ENCODE data around the gene THNSL1. TPM values are rescaled to one million over a fixed set of nuclear protein-coding genes. Genes with fewer than 3 reads are reported as not detected.

THNSL1 gene
- total RNA-seq, 4 donors from 2014 or later: 1.3 to 17.2 (median 5.1) TPM

- no peaks in the 10 kb centered on the region for H3K36me3 ChIP-seq
- DNase-seq: no peak
- no peaks in the 10 kb centered on the region for H3K27me3 ChIP-seq
- intact Hi-C loops (cut with DNase I; ENCODE audit: low total_unique reads): no loop called here
- TF ChIP-seq CTCF (IDR thresholded peaks at IDR 0.05) (no peak), POLR2A (IDR thresholded peaks at IDR 0.05) (no peak)
- H3K4me1 ChIP-seq: no peaks in the 10 kb centered on the region
- no peak overlapping the region for H3K27ac ChIP-seq
- H3K4me3 ChIP-seq: no peak overlapping the region
- H3K9me3 ChIP-seq: no peaks in the 10 kb centered on the region
Observed at GRCh38 chr10:25056726-25057125, 40.3 kb downstream of the THNSL1 start.

GRCh38 chr10:25057886-25058285 is 41.5 kb downstream of the THNSL1 start:
- no peaks in the 10 kb centered on the region for H3K9me3 ChIP-seq
- DNase-seq: no peak
- no peaks in the 10 kb centered on the region for H3K4me1 ChIP-seq
- TF ChIP-seq POLR2A (IDR thresholded peaks at IDR 0.05): no peak
- no peak for TF ChIP-seq CTCF (IDR thresholded peaks at IDR 0.05)
- H3K27me3 ChIP-seq: no peaks in the 10 kb centered on the region
- H3K4me3 ChIP-seq: no peak overlapping the region
- intact Hi-C loops (cut with DNase I; ENCODE audit: low total_unique reads): no loop called here
- no peaks in the 10 kb centered on the region for H3K36me3 ChIP-seq
- no peak overlapping the region for H3K27ac ChIP-seq

DNA sequence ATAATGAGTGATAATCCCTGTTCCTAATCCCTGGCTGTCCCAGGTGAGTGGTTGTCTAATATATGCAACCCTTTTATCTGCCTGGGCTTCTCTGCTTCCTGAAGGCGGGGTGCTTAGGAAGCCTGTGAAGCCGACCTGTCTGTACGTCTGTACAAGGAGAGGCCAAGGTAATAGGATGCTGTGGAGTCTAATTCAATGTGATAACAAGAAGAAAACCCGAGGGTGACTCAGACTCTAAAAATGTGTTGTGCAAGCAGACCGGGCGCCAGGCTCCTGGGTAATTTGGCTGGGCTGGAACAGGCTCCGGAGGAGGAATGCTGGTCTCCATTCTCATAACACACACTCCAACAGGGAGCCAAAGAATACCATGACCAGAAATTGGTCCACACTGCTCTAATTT is 43.6 kb downstream of the THNSL1 start:
- Histone ChIP-seq H3K36me3 (no peaks in the 10 kb centered on the region), H3K4me3 (no peak overlapping the region), H3K4me1 (no peaks in the 10 kb centered on the region), H3K9me3 (no peaks in the 10 kb centered on the region), H3K27ac (no peak overlapping the region), H3K27me3 (no peaks in the 10 kb centered on the region)
- intact Hi-C loops (cut with DNase I; ENCODE audit: low total_unique reads): no loop called here
- no peak for TF ChIP-seq CTCF (IDR thresholded peaks at IDR 0.05)
- no peak for TF ChIP-seq POLR2A (IDR thresholded peaks at IDR 0.05)
- DNase-seq: peak; percentile 18 to 42

GRCh38 chr10:25061125-25061524 is 44.7 kb downstream of the THNSL1 start:
- Histone ChIP-seq H3K27ac (no peak overlapping the region), H3K27me3 (no peaks in the 10 kb centered on the region), H3K36me3 (no peaks in the 10 kb centered on the region), H3K9me3 (no peaks in the 10 kb centered on the region), H3K4me3 (no peak overlapping the region), H3K4me1 (no peaks in the 10 kb centered on the region)
- intact Hi-C loops (cut with DNase I; ENCODE audit: low total_unique reads): no loop called here
- TF ChIP-seq CTCF (IDR thresholded peaks at IDR 0.05) (no peak), POLR2A (IDR thresholded peaks at IDR 0.05) (no peak)
- no peak for DNase-seq

DNA sequence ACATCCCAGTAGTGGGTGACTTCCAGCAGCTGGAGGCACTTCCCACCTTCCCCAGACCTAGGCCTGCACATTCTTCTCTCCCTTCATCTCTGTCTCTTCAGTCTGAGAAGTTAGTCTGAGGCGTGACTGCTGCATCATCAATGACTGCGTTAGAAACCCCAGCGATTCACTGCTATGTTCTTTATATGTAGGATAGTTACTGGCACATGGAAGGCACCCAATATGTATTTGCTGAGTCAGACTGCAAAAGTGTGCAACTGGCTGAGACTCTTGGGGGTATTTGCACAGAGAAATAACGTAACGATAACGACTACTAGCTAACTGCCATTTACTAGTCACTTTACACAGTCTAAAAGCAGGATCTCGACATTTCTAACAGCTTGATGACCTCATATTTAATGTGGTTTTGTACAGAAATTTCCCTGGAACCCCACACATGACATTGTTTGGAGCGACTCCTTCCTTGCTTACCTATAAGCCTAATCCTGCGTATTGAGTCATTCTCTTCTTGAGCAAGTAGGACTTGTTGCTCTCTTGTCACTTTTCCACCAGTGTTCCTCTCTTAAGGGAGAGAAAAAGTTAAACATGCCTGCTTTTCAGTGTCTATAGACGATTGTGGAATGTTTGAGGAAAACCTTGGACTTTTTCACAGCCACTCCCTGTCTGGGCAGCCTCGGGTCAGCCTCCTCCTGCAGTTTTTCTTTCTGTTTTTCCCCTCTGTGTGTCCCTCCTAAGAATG is 45.5 kb downstream of the THNSL1 start:
- Histone ChIP-seq H3K27ac (no peak overlapping the region), H3K36me3 (no peaks in the 10 kb centered on the region), H3K9me3 (no peaks in the 10 kb centered on the region), H3K4me1 (no peaks in the 10 kb centered on the region), H3K27me3 (no peaks in the 10 kb centered on the region), H3K4me3 (no peak overlapping the region)
- intact Hi-C loops (cut with DNase I; ENCODE audit: low total_unique reads): no loop called here
- TF ChIP-seq POLR2A (IDR thresholded peaks at IDR 0.05): no peak
- TF ChIP-seq CTCF (IDR thresholded peaks at IDR 0.05): no peak
- DNase-seq: no peak
